Measurements from ENCODE around the gene ARHGAP35. TPM values are rescaled to one million over a fixed set of nuclear protein-coding genes. Genes with fewer than 3 reads are reported as not detected.

The ARHGAP35 gene
- polyA plus RNA-seq, 1 of the 3 experiments (the other 2 are of a cell fraction), result 25.1 TPM

DNA sequence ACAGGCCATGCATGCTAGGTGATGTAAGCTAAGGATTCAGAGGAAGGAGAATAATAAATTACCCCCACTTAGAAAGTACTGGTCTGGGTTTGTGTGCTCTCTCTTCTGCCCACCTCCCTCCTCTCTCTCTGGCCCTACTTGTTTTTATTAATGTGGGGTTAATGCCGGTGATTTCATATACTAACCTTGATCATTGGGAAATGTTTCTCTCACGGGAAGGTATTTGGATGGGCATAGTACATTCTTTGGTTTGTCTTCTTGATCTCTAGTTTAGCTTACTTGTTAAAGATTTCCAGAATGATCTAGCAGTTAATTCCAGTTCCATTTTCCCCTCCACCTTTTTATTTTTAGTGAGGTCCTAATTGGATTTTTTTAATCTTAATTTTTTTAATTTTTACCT, 24.6 kb downstream of the ARHGAP35 start:
- Histone ChIP-seq H3K27ac (ENCODE audit: low read depth in 2 of 2, low read length in 1 of 2) (peak overlapping the region in 1 of 2 experiments; percentile 63; a peak in 2 of 4 replicates), H3K9ac (no peak overlapping the region), H3K4me3 (ENCODE audit: low read depth in 2 of 2, low read length in 1 of 2) (no peak overlapping the region), H4K20me1 (ENCODE audit: insufficient read depth) (peaks cover 48% of the 10 kb centered on the region), H3K79me2 (ENCODE audit: insufficient read depth) (peaks cover 94% of the 10 kb centered on the region), H3K4me2 (0 out of 2 replicates have a peak overlapping the region, but pooled peaks have one; percentile 32), H2AFZ (ENCODE audit: low read depth) (no peak overlapping the region), H3K9me2 (no peaks in the 10 kb centered on the region), H3K36me3 (replicated peaks in 1 of 2; ENCODE audit: control insufficient read depth in 1 of 2, insufficient read depth in 2 of 2, low read length in 1 of 2) (no peaks in the 10 kb centered on the region), H3F3A (replicated peaks; ENCODE audit: insufficient read depth) (peaks cover 37% of the 10 kb centered on the region), H3K9me3 (no peaks in the 10 kb centered on the region), H3K27me3 (ENCODE audit: insufficient read depth) (no peaks in the 10 kb centered on the region), H3K4me1 (ENCODE audit: control insufficient read depth in 1 of 2, insufficient read depth in 2 of 2, low read depth in 1 of 2, low read length in 1 of 2) (peaks cover 4 to 6% of the 10 kb centered on the region in 2 experiments; a peak in 2 of 4 replicates)
- CTCF ChIA-PET, result interaction anchor here (0.7 to 1.4 kb wide), 3 partner anchors 11 to 127 kb away, joined by 3 to 4 read pairs (median 3); no protein-coding TSS in a partner anchor
- POLR2A ChIA-PET, result no interaction called here
- no peak for TF ChIP-seq GATA2 (CRISPR knock-in tag; IDR thresholded peaks at IDR 0.05)
- TF ChIP-seq RXRA (IDR thresholded peaks at IDR 0.05; ENCODE audit: borderline replicate concordance, low read depth), result no peak
- no peak for TF ChIP-seq USF1 (IDR thresholded peaks at IDR 0.05; ENCODE audit: borderline replicate concordance, low read depth)
- TF ChIP-seq CTCF (IDR thresholded peaks at IDR 0.05), result no peak
- TF ChIP-seq EZH2phosphoT487 (IDR thresholded peaks at IDR 0.05; ENCODE audit: borderline replicate concordance, low read depth), result no peak
- TF ChIP-seq RCOR1 (IDR thresholded peaks at IDR 0.05; ENCODE audit: low read length), result no peak
- TF ChIP-seq JUND (IDR thresholded peaks at IDR 0.05), result no peak
- no peak for TF ChIP-seq NFIC (IDR thresholded peaks at IDR 0.05; ENCODE audit: borderline replicate concordance)
- TF ChIP-seq FOXJ3 (CRISPR knock-in tag; IDR thresholded peaks at IDR 0.05), result no peak
- TF ChIP-seq FOXM1 (IDR thresholded peaks at IDR 0.05; ENCODE audit: low read depth), result no peak
- no peak for TF ChIP-seq CHD2 (IDR thresholded peaks at IDR 0.05; ENCODE audit: low read length, partially characterized antibody)
- no peak for TF ChIP-seq GABPA (IDR thresholded peaks at IDR 0.05; ENCODE audit: low read depth)
- TF ChIP-seq, protein P1, sequence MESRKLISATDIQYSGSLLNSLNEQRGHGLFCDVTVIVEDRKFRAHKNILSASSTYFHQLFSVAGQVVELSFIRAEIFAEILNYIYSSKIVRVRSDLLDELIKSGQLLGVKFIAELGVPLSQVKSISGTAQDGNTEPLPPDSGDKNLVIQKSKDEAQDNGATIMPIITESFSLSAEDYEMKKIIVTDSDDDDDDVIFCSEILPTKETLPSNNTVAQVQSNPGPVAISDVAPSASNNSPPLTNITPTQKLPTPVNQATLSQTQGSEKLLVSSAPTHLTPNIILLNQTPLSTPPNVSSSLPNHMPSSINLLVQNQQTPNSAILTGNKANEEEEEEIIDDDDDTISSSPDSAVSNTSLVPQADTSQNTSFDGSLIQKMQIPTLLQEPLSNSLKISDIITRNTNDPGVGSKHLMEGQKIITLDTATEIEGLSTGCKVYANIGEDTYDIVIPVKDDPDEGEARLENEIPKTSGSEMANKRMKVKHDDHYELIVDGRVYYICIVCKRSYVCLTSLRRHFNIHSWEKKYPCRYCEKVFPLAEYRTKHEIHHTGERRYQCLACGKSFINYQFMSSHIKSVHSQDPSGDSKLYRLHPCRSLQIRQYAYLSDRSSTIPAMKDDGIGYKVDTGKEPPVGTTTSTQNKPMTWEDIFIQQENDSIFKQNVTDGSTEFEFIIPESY (IDR thresholded peaks at IDR 0.05; ENCODE audit: borderline replicate concordance, low read depth), result no peak
- no peak for TF ChIP-seq YY1 (IDR thresholded peaks at IDR 0.05; ENCODE audit: low read depth)
- DNase-seq, result no peak
- WGBS (ENCODE audit: low lambda C conversion rate), result 88% methylated on average over 2 of the region's 2 CpGs
